Mesenchymal stem cell (in vitro differentiated cells and primary cell): ENCODE measurements around the gene ARL1.
"Not testable (repeated sequence)": the region's sequence is repeated elsewhere in the genome, so short reads cannot be mapped to it uniquely, and the experiment has no call there.

Experiments used
- DNase-seq: peaks from one replicate; pipeline ENCODE4 v3.0.0-alpha.2; 2013
- H2AFZ ChIP-seq: one replicate; pipeline ENCODE4 v1.6.1; 2013; ENCODE audit warnings: low read depth, mild to moderate bottlenecking, control low read depth, inconsistent platforms, low read length, moderate library complexity
- H2AK5ac ChIP-seq: 2 replicates; pipeline ENCODE4 v1.6.1; 2013; ENCODE audit warnings: low read length, moderate library complexity, mild to moderate bottlenecking, inconsistent platforms; ENCODE audit not compliant: severe bottlenecking
- H2BK120ac ChIP-seq: one replicate; pipeline ENCODE4 v1.6.1; 2013; ENCODE audit warnings: low read depth, mild to moderate bottlenecking, inconsistent platforms, low read length, moderate library complexity
- H2BK12ac ChIP-seq, 2 experiments: one replicate each; pipeline ENCODE4 v1.6.1; 2013; ENCODE audit warnings: inconsistent platforms in 2 of 2, low read length in 2 of 2, mild to moderate bottlenecking in 2 of 2, moderate library complexity in 2 of 2, control low read depth in 1 of 2
- H2BK15ac ChIP-seq: one replicate; pipeline ENCODE4 v1.6.1; 2013; ENCODE audit warnings: mild to moderate bottlenecking, low read depth, inconsistent platforms; ENCODE audit not compliant: poor library complexity, severe bottlenecking
- H2BK5ac ChIP-seq: 2 replicates; pipeline ENCODE4 v1.6.1; 2013; ENCODE audit warnings: low read depth, mild to moderate bottlenecking, low read length, control low read depth, inconsistent platforms; ENCODE audit not compliant: poor library complexity, severe bottlenecking
- H3K14ac ChIP-seq, 2 experiments: one replicate each; pipeline ENCODE4 v1.6.1; 2013; ENCODE audit warnings: inconsistent platforms in 2 of 2, low read length in 2 of 2, control low read depth in 1 of 2, mild to moderate bottlenecking in 1 of 2, moderate library complexity in 1 of 2
- H3K18ac ChIP-seq, 2 experiments: one replicate each; pipeline ENCODE4 v1.6.1; 2013; ENCODE audit warnings: inconsistent platforms in 2 of 2, low read length in 2 of 2, control low read depth in 1 of 2, low read depth in 1 of 2, mild to moderate bottlenecking in 1 of 2
- H3K23ac ChIP-seq, 2 experiments: one replicate each; pipeline ENCODE4 v1.6.1; 2013; ENCODE audit warnings: inconsistent platforms in 2 of 2, low read length in 2 of 2, mild to moderate bottlenecking in 2 of 2, moderate library complexity in 2 of 2, control low read depth in 1 of 2
- H3K27ac ChIP-seq: 2 replicates; pipeline ENCODE4 v1.5.1; 2013; ENCODE audit warnings: mild to moderate bottlenecking, moderate library complexity, low read length, control low read depth, inconsistent platforms; ENCODE audit not compliant: poor library complexity, severe bottlenecking
- H3K27me3 ChIP-seq, 2 experiments: 2 replicates each; pipeline versions ENCODE4 v1.6.1 to v1.7.0; 2013; ENCODE audit warnings: low read length in 2 of 2, mild to moderate bottlenecking in 2 of 2, moderate library complexity in 2 of 2, control low read depth in 1 of 2, inconsistent platforms in 1 of 2; ENCODE audit not compliant: control insufficient read depth in 1 of 2, insufficient read depth in 1 of 2
- H3K36me3 ChIP-seq, 2 experiments: 2 replicates each; pipeline versions ENCODE4 v1.6.1 to v1.7.0; 2013; ENCODE audit warnings: low read length in 2 of 2, control low read depth in 1 of 2, inconsistent platforms in 1 of 2, low read depth in 1 of 2, mild to moderate bottlenecking in 1 of 2; ENCODE audit not compliant: insufficient read depth in 2 of 2, control insufficient read depth in 1 of 2
- H3K4ac ChIP-seq, 2 experiments: one replicate each; pipeline ENCODE4 v1.6.1; 2013; ENCODE audit warnings: inconsistent platforms in 2 of 2, low read length in 2 of 2, mild to moderate bottlenecking in 2 of 2, moderate library complexity in 2 of 2, control low read depth in 1 of 2, low read depth in 1 of 2
- H3K4me1 ChIP-seq: 2 replicates; pipeline ENCODE4 v1.6.1; 2013; ENCODE audit warnings: low read depth, low read length, control low read depth; ENCODE audit not compliant: control insufficient read depth, insufficient read depth
- H3K4me2 ChIP-seq: 2 replicates; pipeline ENCODE4 v1.6.1; 2013; ENCODE audit warnings: low read length, mild to moderate bottlenecking, inconsistent platforms; ENCODE audit not compliant: poor library complexity, severe bottlenecking
- H3K4me3 ChIP-seq, 2 experiments: 2 replicates each; pipeline versions ENCODE4 v1.5.1 to v1.7.0; 2013; ENCODE audit warnings: low read length in 2 of 2, mild to moderate bottlenecking in 2 of 2, control low read depth in 1 of 2, low read depth in 1 of 2; ENCODE audit not compliant: insufficient read depth in 1 of 2
- H3K79me1 ChIP-seq: replicated peaks from 2 replicates; pipeline ENCODE4 v1.6.1; 2013; ENCODE audit warnings: mild to moderate bottlenecking, control low read depth, low read length, inconsistent platforms; ENCODE audit not compliant: poor library complexity, severe bottlenecking
- H3K9ac ChIP-seq: 2 replicates; pipeline ENCODE4 v1.7.0; 2013; ENCODE audit warnings: mild to moderate bottlenecking, low read length, moderate library complexity
- H3K9me3 ChIP-seq: 2 replicates; pipeline ENCODE4 v1.7.0; 2013; ENCODE audit warnings: mild to moderate bottlenecking, low read length; ENCODE audit not compliant: control insufficient read depth
- H4K8ac ChIP-seq: one replicate; pipeline ENCODE4 v1.6.1; 2013; ENCODE audit warnings: inconsistent platforms, mild to moderate bottlenecking, low read length, moderate library complexity
- H4K91ac ChIP-seq: one replicate; pipeline ENCODE4 v1.6.1; 2013; ENCODE audit warnings: mild to moderate bottlenecking, low read length, inconsistent platforms
- WGBS: methylation state at CpG from one replicate; pipeline ENCODE4 v1.1.7; 2013; ENCODE audit warnings: mixed read lengths; 5-methylcytosine and 5-hydroxymethylcytosine counted together

ARL1 gene

DNA sequence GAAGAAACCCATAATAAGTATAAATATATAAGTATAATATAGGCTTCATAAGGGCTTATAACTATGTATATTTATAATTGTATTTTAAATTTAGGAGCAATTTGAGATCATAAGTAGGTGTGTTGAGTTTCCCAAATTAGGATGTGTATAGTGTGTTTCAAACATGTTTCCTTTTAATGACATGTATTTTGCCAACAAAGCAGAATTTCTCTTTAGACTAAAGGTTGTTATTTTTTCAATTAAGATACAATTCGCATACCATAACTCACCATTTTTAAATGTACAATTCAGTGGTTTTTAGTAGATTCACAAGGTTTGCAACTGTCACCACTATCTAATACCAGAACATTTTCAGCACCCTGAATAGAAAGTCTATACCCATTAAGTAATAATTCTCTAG, 7.7 kb upstream of the ARL1 start:
- Histone ChIP-seq H2BK12ac (no peak overlapping the region), H3K4me1 (no peaks in the 10 kb centered on the region), H3K4me2 (no peak overlapping the region), H3K4ac (no peak overlapping the region), H2AK5ac (no peak overlapping the region), H3K9me3 (no peaks in the 10 kb centered on the region), H3K79me1 (no peaks in the 10 kb centered on the region), H3K27ac (no peak overlapping the region), H2BK5ac (no peak overlapping the region), H2BK120ac (no peak overlapping the region), H3K9ac (no peak overlapping the region), H4K8ac (no peak overlapping the region), H3K27me3 (no peaks in the 10 kb centered on the region), H2AFZ (no peak overlapping the region), H3K23ac (no peak overlapping the region), H3K18ac (no peak overlapping the region), H4K91ac (no peak overlapping the region), H3K36me3 (no peaks in the 10 kb centered on the region), H3K14ac (no peak overlapping the region), H2BK15ac (no peak overlapping the region), H3K4me3 (no peak overlapping the region)
- DNase-seq = no peak
- 78% methylated on average over 1 of the region's 1 CpG for WGBS

DNA sequence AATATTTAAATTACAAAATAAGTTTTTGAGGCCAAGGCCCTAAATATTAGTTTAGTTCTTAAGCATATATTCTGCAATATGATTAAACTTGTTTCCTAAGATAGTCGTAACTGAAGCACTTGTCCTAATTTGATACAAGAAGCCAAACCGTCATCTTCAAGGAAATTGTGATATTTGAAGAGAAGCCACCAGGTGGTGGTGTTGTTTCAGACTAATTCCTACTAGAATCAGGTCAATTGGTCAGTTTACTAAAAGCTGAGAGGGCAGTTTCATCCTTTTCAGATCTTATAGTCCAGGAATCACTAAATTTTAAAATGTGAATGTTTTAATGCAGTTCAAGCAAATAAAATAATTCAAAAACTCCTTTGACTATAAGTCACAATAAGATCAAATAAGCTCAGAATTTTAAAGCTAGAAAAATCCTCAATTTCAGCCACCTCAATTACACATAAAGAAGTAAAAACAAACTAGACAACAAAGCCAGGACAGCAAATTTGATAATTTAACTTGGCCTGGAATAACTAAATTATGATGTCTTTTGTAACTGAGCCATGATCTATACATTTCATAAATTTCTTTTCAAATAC, 7.1 kb upstream of the ARL1 start:
- H2AFZ ChIP-seq = no peak overlapping the region
- no peak overlapping the region for H2BK12ac ChIP-seq
- no peak overlapping the region for H3K4me3 ChIP-seq
- no peak overlapping the region for H2BK120ac ChIP-seq
- no peak overlapping the region for H3K23ac ChIP-seq
- H2BK5ac ChIP-seq = no peak overlapping the region
- no peaks in the 10 kb centered on the region for H3K9me3 ChIP-seq
- H2AK5ac ChIP-seq = no peak overlapping the region
- no peak overlapping the region for H2BK15ac ChIP-seq
- no peak overlapping the region for H3K4me2 ChIP-seq
- no peaks in the 10 kb centered on the region for H3K36me3 ChIP-seq
- H3K9ac ChIP-seq = no peak overlapping the region
- H3K27ac ChIP-seq = no peak overlapping the region
- no peak overlapping the region for H4K8ac ChIP-seq
- H3K14ac ChIP-seq = no peak overlapping the region
- H4K91ac ChIP-seq = no peak overlapping the region
- no peak overlapping the region for H3K4ac ChIP-seq
- WGBS = 8% methylated on average over 2 of the region's 2 CpGs
- no peaks in the 10 kb centered on the region for H3K4me1 ChIP-seq
- no peaks in the 10 kb centered on the region for H3K79me1 ChIP-seq
- no peaks in the 10 kb centered on the region for H3K27me3 ChIP-seq
- DNase-seq = peak; percentile 68
- no peak overlapping the region for H3K18ac ChIP-seq

DNA sequence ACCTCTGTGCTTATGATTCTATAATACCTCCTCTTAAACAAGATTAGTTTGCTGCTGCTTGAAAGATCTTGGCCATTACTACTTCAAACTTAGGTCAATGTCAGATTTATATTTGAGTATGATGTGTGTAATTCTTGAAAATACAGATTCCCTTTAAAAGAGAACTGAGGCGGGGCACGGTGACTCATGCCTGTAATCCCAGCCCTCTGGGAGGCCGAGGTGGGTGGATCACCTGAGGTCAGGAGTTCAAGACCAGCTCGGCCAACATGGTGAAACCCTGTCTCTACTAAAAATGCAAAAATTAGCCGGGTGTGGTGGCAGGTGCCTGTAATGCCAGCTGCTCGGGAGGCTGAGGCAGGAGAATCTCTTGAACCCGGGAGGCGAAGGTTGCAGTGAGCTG, 2.6 kb upstream of the ARL1 start:
- H3K27me3 ChIP-seq, H3K4me2 ChIP-seq, H3K4me1 ChIP-seq, H3K4me3 ChIP-seq, H3K36me3 ChIP-seq, H3K9me3 ChIP-seq, DNase-seq, H3K18ac ChIP-seq, H3K27ac ChIP-seq, H2BK15ac ChIP-seq, H2BK120ac ChIP-seq, H2AFZ ChIP-seq, H2BK12ac ChIP-seq, H3K9ac ChIP-seq, H3K14ac ChIP-seq, H3K4ac ChIP-seq, H2BK5ac ChIP-seq, H4K8ac ChIP-seq, H4K91ac ChIP-seq, H2AK5ac ChIP-seq, H3K23ac ChIP-seq, H3K79me1 ChIP-seq: not testable (repeated sequence)
- WGBS = 89% methylated on average over 8 of the region's 8 CpGs

DNA sequence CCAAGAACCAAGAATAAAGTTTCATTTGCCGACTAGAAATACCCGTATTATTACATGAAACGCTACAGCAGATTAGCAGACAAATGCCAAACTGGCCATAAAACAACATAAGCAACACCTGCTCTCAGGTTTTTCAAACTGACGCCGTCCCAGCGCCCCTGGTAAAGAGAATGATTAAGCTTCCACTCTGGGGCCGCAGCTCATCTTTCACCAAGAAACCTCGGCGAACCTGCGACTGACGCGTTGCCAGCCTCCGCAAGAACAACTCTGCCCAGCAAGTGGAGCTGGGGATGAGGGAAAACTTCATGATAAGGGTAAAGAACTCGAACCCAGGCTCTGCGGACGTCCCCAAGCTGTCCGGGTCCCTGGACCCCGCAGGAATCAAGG, 530 bp downstream of the ARL1 start:
- WGBS = 0% methylated on average over 18 of the region's 18 CpGs
- H3K27me3 ChIP-seq = no peaks in the 10 kb centered on the region
- H3K4me3 ChIP-seq = peak overlapping the region; percentile 80 to 100
- H3K23ac ChIP-seq = peak overlapping the region in 1 of 2 experiments; percentile 34
- no peak overlapping the region for H2BK120ac ChIP-seq
- peak overlapping the region; percentile 31 to 63 for H3K4ac ChIP-seq
- H3K9ac ChIP-seq = peak overlapping the region; percentile 99
- H2BK15ac ChIP-seq = peak overlapping the region; percentile 41
- no peak overlapping the region for H2BK12ac ChIP-seq
- H3K27ac ChIP-seq = peak overlapping the region; percentile 95
- H3K14ac ChIP-seq = peak overlapping the region in 1 of 2 experiments; percentile 85
- H3K36me3 ChIP-seq = peaks cover 2 to 5% of the 10 kb centered on the region in 2 experiments
- H4K8ac ChIP-seq = peak overlapping the region; percentile 30
- peaks cover 2% of the 10 kb centered on the region for H3K79me1 ChIP-seq
- no peak overlapping the region for H2BK5ac ChIP-seq
- no peaks in the 10 kb centered on the region for H3K9me3 ChIP-seq
- H2AK5ac ChIP-seq = peak overlapping the region; percentile 78
- H2AFZ ChIP-seq = peak overlapping the region; percentile 85
- peaks cover 4% of the 10 kb centered on the region for H3K4me1 ChIP-seq
- peak overlapping the region; percentile 97 for H3K4me2 ChIP-seq
- peak overlapping the region; percentile 83 to 92 for H3K18ac ChIP-seq
- no peak for DNase-seq
- peak overlapping the region; percentile 61 for H4K91ac ChIP-seq
